ENCODE data around the gene TRPM5.

DNA sequence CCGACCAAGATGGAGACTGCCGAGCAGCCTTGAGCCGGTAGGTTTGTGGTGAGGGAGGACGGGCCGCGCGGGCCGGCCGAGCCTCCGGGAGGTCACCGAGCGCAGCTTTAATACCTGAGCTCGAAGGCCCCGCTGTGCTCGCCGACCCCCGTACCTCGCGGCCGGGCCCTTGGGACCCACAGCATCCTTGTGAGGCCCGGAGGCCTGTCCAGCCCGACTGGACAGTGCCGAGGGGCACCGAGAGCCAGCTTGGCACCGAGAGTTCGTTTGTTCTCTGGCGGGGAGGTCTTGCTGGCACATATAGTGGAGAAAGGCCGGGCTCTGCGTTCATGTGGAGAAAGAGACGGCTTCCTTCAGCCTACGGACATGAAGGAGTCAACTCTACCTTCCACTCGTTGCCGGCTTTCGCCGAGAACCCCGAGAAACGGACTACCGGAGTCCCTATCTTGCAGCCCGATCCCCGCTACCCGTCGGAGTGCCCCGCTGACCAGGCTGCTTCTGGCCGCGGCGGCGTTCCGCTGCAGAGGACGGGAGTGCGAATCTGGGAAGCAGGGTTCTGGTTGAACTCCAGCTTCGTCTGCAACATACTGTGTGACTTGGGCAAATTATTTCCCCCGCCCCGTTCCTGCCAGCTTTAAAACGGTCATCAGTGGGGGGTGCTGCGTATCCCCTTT is 43.4 kb downstream of the TRPM5 start:
- no peak for TF ChIP-seq CTCF (IDR thresholded peaks at IDR 0.05)
- peak in 1 of 2 donors; percentile 42 for TF ChIP-seq POLR2A (IDR thresholded peaks at IDR 0.05)

Measured in uterus (tissue), 2 donors.